DMS114 treated with DMSO at 0.1 percent for 48 hours (cell line): Measurements from ENCODE around the gene CAMKMT.
A peak's percentile ranks its signal among the peaks of the same experiment; 100 is the strongest.

Source experiments
- DNase-seq: peaks from one replicate; lab custom pipeline; 2025; ENCODE audit not compliant: unreplicated experiment; lab: John Stamatoyannopoulos, UW

The CAMKMT gene

GRCh38 chr2:44361330-44362206, at the start of gene CAMKMT, which contains the start of gene PREPL:
Gene CAMKMT, plus strand, starts transcription at chr2:44361947.
Gene PREPL, minus strand, starts transcription at chr2:44361494. Its CDS starts 15,152 bp downstream, at chr2:44346342.
- DNase-seq = peak; percentile 95

GRCh38 chr2:44314362-44314761, 47.4 kb upstream of the CAMKMT start:
- DNase-seq = no peak

GRCh38 chr2:44315945-44316344, 45.8 kb upstream of the CAMKMT start:
- no peak for DNase-seq

- DNase-seq = no peak
These were observed 40.9 kb upstream of the CAMKMT start for GRCh38 chr2:44320832-44321231.

GRCh38 chr2:44321360-44321759, 40.4 kb upstream of the CAMKMT start:
- no peak for DNase-seq

- DNase-seq = no peak
These were observed 36.7 kb upstream of the CAMKMT start for GRCh38 chr2:44324971-44325426.

- no peak for DNase-seq
These were observed 35.9 kb upstream of the CAMKMT start for GRCh38 chr2:44325897-44326296.

GRCh38 chr2:44326548-44327264, 35.0 kb upstream of the CAMKMT start:
- no peak for DNase-seq

GRCh38 chr2:44328750-44329149, 33.0 kb upstream of the CAMKMT start:
- no peak for DNase-seq

- DNase-seq = no peak
These were observed 32.4 kb upstream of the CAMKMT start for GRCh38 chr2:44329343-44329742.

- DNase-seq = no peak
These were observed 30.9 kb upstream of the CAMKMT start for GRCh38 chr2:44330801-44331200.

GRCh38 chr2:44333994-44334393, 27.8 kb upstream of the CAMKMT start:
- DNase-seq = no peak

GRCh38 chr2:44335806-44336538, 25.8 kb upstream of the CAMKMT start:
- no peak for DNase-seq

GRCh38 chr2:44342854-44343253, 18.9 kb upstream of the CAMKMT start:
- DNase-seq = no peak

- DNase-seq = no peak
These were observed 14.2 kb upstream of the CAMKMT start for GRCh38 chr2:44347526-44347925.

- no peak for DNase-seq
These were observed 13.3 kb upstream of the CAMKMT start for GRCh38 chr2:44348400-44348799.

GRCh38 chr2:44349506-44349905, 12.2 kb upstream of the CAMKMT start:
- no peak for DNase-seq

- DNase-seq = no peak
These were observed 10.7 kb upstream of the CAMKMT start for GRCh38 chr2:44351088-44351487.

- no peak for DNase-seq
These were observed 10.1 kb upstream of the CAMKMT start for GRCh38 chr2:44351676-44352075.

GRCh38 chr2:44352510-44352909, 9.2 kb upstream of the CAMKMT start:
- no peak for DNase-seq

- DNase-seq = no peak
These were observed 7.0 kb upstream of the CAMKMT start for GRCh38 chr2:44354761-44355160.
